NB4 (cell line): ENCODE results near the gene UROS.

Source experiments
- DNase-seq: peaks from one replicate; pipeline ENCODE4 v3.0.0; 2010; ENCODE audit warnings: low read depth
- H3K4me3 ChIP-seq: one replicate; pipeline ENCODE4 v1.5.1; 2011; ENCODE audit warnings: mild to moderate bottlenecking, low read depth, low read length, moderate library complexity
- CTCF ChIP-seq: IDR thresholded peaks from one replicate; pipeline ENCODE4 v1.5.1; 2012; ENCODE audit warnings: low read depth, low read length
- MAX ChIP-seq: IDR thresholded peaks from 2 replicates; pipeline ENCODE4 v1.6.1; 2011; ENCODE audit warnings: low read depth, low read length
- MYC ChIP-seq: IDR thresholded peaks from 2 replicates; pipeline ENCODE4 v1.6.1; 2011; ENCODE audit warnings: low read depth, low read length
- POLR2A ChIP-seq: IDR thresholded peaks from 2 replicates; pipeline ENCODE4 v1.6.1; 2011; ENCODE audit warnings: mild to moderate bottlenecking; ENCODE audit not compliant: insufficient read length; ENCODE audit errors: extremely low read depth

UROS gene

GRCh38 chr10:125747417-125747816 lies 75.6 kb downstream of the UROS start:
- TF ChIP-seq MYC (no peak), CTCF (no peak), POLR2A (no peak), MAX (no peak)
- DNase-seq, result no peak
- H3K4me3 ChIP-seq, result no peak overlapping the region

- no peak overlapping the region for H3K4me3 ChIP-seq
- no peak for DNase-seq
- TF ChIP-seq POLR2A (no peak), MYC (no peak), CTCF (no peak), MAX (no peak)
Observed at GRCh38 chr10:125744909-125745308, 78.1 kb downstream of the UROS start.

GRCh38 chr10:125742465-125742864 lies 80.6 kb downstream of the UROS start:
- peak; percentile 9 for DNase-seq
- TF ChIP-seq MAX (no peak), CTCF (no peak), MYC (no peak), POLR2A (no peak)
- no peak overlapping the region for H3K4me3 ChIP-seq

- TF ChIP-seq MAX, result no peak
- TF ChIP-seq MYC, result no peak
- no peak for DNase-seq
- H3K4me3 ChIP-seq, result no peak overlapping the region
Observed at GRCh38 chr10:125739994-125740679, 82.9 kb downstream of the UROS start.
